SK-N-SH treated with all-trans-retinoic acid at 6 μM for 48 hours (cell line): Measurements from ENCODE around the gene MAP3K12.
A peak's percentile ranks its signal among the peaks of the same experiment; 100 is the strongest.

Source experiments
- ATAC-seq: fragments of 200-7000 bp; cut with Tn5 transposase; 3 replicates; pipeline ENCODE4 v1.9.1; 2020; ENCODE audit warnings: mild to moderate bottlenecking, moderate library complexity
- ARNTL ChIP-seq: fragments of 450-650 bp; formaldehyde crosslinking; IDR thresholded peaks from 2 replicates; pipeline ENCODE4 v1.5.0; 2020; ENCODE audit warnings: low read depth, mild to moderate bottlenecking, moderate library complexity, borderline replicate concordance
- BACH2 ChIP-seq: fragments of 250-450 bp; sonication (Bioruptor Pico); IDR thresholded peaks from 2 replicates; pipeline ENCODE4 v1.9.0; 2021; ENCODE audit warnings: mild to moderate bottlenecking, borderline replicate concordance
- CSDC2 ChIP-seq: fragments of 250-450 bp; sonication (Bioruptor Pico); IDR thresholded peaks from 2 replicates; pipeline ENCODE4 v1.5.0; 2020; ENCODE audit warnings: mild to moderate bottlenecking, moderate library complexity
- GLIS3 ChIP-seq: fragments of 250-450 bp; sonication (Bioruptor Pico); IDR thresholded peaks from 2 replicates; pipeline ENCODE4 v1.5.0; 2020; ENCODE audit warnings: mild to moderate bottlenecking, moderate library complexity
- OSR1 ChIP-seq: fragments of 250-450 bp; sonication (Bioruptor Pico); IDR thresholded peaks from 2 replicates; pipeline ENCODE4 v1.8.0; 2022; ENCODE audit warnings: moderate library complexity, mild to moderate bottlenecking, inconsistent platforms
- PPARA ChIP-seq: fragments of 250-450 bp; sonication (Bioruptor Pico); IDR thresholded peaks from 2 replicates; pipeline ENCODE4 v1.5.0; 2020; ENCODE audit warnings: mild to moderate bottlenecking, borderline replicate concordance
- RARB ChIP-seq: fragments of 250-450 bp; sonication (Bioruptor Pico); IDR thresholded peaks from 2 replicates; pipeline ENCODE4 v1.8.0; 2021; ENCODE audit warnings: mild to moderate bottlenecking, moderate library complexity
- SNAI2 ChIP-seq: fragments of 250-450 bp; sonication (Bioruptor Pico); IDR thresholded peaks from 2 replicates; pipeline ENCODE4 v1.5.0; 2020; ENCODE audit warnings: mild to moderate bottlenecking, moderate library complexity
- TCF4 ChIP-seq: fragments of 250-450 bp; sonication (Bioruptor Pico); IDR thresholded peaks from 2 replicates; pipeline ENCODE4 v1.8.0; 2021; ENCODE audit warnings: mild to moderate bottlenecking, moderate library complexity, borderline replicate concordance
- TOX ChIP-seq: fragments of 250-450 bp; sonication (Bioruptor Pico); IDR thresholded peaks from 2 replicates; pipeline ENCODE4 v1.8.0; 2021; ENCODE audit warnings: mild to moderate bottlenecking, moderate library complexity, borderline replicate concordance
- ZC3H10 ChIP-seq: fragments of 250-450 bp; sonication (Bioruptor Pico); IDR thresholded peaks from 2 replicates; pipeline ENCODE4 v1.5.1; 2021; ENCODE audit warnings: mild to moderate bottlenecking, moderate library complexity
- ZFP30 ChIP-seq: fragments of 450-650 bp; formaldehyde crosslinking; IDR thresholded peaks from 2 replicates; pipeline ENCODE4 v1.5.0; 2022; ENCODE audit warnings: mild to moderate bottlenecking, moderate library complexity
- ZNF8 ChIP-seq: fragments of 450-650 bp; formaldehyde crosslinking; IDR thresholded peaks from 2 replicates; pipeline ENCODE4 v1.5.0; 2020; ENCODE audit warnings: mild to moderate bottlenecking, moderate library complexity
- TF ChIP-seq, protein P1 (sequence below): fragments of 250-450 bp; sonication (Bioruptor Pico); IDR thresholded peaks from 2 replicates; pipeline ENCODE4 v1.5.0; 2020; ENCODE audit warnings: mild to moderate bottlenecking, moderate library complexity
- TF ChIP-seq, protein P2 (sequence below): fragments of 250-450 bp; sonication (Bioruptor Pico); IDR thresholded peaks from 2 replicates; pipeline ENCODE4 v1.8.0; 2020; ENCODE audit warnings: mild to moderate bottlenecking, moderate library complexity, borderline replicate concordance
- TF ChIP-seq, protein P3 (sequence below): fragments of 250-450 bp; sonication (Bioruptor Pico); IDR thresholded peaks from 2 replicates; pipeline ENCODE4 v1.5.1; 2021; ENCODE audit warnings: mild to moderate bottlenecking, moderate library complexity
- TF ChIP-seq, protein P4 (sequence below): fragments of 250-450 bp; sonication (Bioruptor Pico); IDR thresholded peaks from 2 replicates; pipeline ENCODE4 v1.5.1; 2020; ENCODE audit warnings: low read depth, mild to moderate bottlenecking, moderate library complexity

The MAP3K12 gene

DNA sequence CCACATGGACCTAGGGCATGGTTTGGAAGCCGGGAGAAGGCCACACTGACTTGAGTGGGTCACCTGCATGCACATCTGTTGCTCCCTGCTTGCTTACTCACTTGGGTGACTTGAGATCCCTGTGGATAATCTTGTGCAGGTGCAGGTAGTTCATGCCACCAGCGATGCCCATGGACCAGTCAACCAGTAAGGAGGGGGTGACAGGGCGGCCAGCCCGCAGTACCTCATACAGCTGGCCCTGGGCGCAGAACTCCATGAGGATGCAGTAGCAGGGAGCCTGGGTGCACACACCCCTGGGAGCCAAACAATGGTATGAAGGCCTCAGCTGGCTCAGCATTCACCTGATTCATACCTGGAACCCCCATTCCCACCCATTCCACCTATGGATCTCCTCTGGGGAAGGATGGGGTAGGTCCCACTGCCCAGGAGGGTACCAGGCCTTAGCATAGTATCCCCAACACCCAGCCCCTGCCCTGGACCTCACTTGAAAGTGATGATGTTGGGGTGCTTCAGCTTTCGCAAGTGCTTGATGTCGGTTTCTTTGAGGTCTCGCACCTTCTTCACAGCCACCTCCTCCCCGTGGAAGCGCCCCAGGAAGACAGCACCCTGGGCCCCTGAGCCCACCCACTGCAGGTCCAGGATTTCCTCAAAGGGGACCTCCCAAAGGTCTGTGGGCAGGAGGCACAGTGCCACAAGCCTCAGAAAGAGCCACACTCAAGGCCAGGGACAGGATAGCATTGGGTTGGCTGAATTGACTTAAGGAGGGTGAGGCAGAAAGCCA lies 13.1 kb downstream of the MAP3K12 start:
- TF ChIP-seq ZC3H10 (CRISPR knock-in tag) = no peak
- TF ChIP-seq ZFP30 (CRISPR knock-in tag) = no peak
- TF ChIP-seq, protein P1, sequence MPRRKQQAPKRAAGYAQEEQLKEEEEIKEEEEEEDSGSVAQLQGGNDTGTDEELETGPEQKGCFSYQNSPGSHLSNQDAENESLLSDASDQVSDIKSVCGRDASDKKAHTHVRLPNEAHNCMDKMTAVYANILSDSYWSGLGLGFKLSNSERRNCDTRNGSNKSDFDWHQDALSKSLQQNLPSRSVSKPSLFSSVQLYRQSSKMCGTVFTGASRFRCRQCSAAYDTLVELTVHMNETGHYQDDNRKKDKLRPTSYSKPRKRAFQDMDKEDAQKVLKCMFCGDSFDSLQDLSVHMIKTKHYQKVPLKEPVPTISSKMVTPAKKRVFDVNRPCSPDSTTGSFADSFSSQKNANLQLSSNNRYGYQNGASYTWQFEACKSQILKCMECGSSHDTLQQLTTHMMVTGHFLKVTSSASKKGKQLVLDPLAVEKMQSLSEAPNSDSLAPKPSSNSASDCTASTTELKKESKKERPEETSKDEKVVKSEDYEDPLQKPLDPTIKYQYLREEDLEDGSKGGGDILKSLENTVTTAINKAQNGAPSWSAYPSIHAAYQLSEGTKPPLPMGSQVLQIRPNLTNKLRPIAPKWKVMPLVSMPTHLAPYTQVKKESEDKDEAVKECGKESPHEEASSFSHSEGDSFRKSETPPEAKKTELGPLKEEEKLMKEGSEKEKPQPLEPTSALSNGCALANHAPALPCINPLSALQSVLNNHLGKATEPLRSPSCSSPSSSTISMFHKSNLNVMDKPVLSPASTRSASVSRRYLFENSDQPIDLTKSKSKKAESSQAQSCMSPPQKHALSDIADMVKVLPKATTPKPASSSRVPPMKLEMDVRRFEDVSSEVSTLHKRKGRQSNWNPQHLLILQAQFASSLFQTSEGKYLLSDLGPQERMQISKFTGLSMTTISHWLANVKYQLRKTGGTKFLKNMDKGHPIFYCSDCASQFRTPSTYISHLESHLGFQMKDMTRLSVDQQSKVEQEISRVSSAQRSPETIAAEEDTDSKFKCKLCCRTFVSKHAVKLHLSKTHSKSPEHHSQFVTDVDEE (CRISPR knock-in tag) = no peak
- no peak for TF ChIP-seq SNAI2 (CRISPR knock-in tag)
- TF ChIP-seq, protein P2, sequence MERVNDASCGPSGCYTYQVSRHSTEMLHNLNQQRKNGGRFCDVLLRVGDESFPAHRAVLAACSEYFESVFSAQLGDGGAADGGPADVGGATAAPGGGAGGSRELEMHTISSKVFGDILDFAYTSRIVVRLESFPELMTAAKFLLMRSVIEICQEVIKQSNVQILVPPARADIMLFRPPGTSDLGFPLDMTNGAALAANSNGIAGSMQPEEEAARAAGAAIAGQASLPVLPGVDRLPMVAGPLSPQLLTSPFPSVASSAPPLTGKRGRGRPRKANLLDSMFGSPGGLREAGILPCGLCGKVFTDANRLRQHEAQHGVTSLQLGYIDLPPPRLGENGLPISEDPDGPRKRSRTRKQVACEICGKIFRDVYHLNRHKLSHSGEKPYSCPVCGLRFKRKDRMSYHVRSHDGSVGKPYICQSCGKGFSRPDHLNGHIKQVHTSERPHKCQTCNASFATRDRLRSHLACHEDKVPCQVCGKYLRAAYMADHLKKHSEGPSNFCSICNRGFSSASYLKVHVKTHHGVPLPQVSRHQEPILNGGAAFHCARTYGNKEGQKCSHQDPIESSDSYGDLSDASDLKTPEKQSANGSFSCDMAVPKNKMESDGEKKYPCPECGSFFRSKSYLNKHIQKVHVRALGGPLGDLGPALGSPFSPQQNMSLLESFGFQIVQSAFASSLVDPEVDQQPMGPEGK = no peak
- TF ChIP-seq OSR1 (CRISPR knock-in tag) = no peak
- no peak for ATAC-seq

DNA sequence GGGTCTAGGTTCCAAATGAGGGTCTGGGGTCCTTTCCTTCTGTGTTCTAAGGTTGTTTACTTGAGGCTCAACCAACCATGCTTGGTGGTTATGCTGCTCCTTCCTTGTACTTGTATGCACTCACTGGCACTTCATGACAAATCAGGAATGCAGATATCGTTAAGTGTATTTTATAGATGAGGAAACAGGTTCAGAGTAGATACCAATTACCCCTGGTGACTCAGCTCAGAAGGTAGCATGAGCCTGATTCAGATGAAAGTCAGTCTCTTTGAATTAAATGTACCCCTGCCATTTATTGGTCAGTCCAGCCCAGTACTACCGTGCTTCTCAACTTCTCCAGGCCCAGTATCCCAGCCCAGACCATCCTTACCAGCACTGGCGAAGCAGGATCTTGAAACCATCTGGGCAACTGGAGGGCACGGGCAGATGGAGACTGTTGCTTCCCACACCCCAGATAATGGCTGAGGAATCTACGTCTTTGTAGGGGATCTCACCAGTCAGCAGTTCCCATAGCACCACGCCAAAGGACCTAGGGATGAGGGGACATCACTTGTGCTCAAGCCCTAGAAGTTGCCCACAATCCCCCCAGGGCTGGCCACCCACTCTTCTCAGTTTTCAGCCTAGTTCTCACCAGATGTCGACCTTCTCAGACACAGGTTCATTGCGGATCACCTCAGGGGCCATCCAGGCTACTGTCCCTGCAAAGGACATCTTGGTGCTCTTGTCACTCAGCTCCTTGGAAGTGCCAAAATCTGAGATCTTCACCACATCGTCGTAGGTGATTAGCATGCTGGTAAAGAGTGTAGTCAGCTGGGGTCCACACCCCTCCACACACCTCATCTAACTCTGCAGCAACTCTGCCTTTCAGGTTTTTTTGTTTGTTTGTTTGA lies 14.3 kb downstream of the MAP3K12 start:
- ATAC-seq = peak; percentile 0; the same call in 2 of the 3 replicates
- TF ChIP-seq CSDC2 (no peak), TCF4 (CRISPR knock-in tag) (no peak), TOX (CRISPR knock-in tag) (no peak), ARNTL (CRISPR knock-in tag) (no peak), GLIS3 (CRISPR knock-in tag) (no peak), RARB (CRISPR knock-in tag) (no peak), ZNF8 (CRISPR knock-in tag) (no peak), BACH2 (CRISPR knock-in tag) (no peak), ZFP30 (CRISPR knock-in tag) (no peak), PPARA (CRISPR knock-in tag) (no peak), SNAI2 (CRISPR knock-in tag) (no peak)
- TF ChIP-seq, protein P3, sequence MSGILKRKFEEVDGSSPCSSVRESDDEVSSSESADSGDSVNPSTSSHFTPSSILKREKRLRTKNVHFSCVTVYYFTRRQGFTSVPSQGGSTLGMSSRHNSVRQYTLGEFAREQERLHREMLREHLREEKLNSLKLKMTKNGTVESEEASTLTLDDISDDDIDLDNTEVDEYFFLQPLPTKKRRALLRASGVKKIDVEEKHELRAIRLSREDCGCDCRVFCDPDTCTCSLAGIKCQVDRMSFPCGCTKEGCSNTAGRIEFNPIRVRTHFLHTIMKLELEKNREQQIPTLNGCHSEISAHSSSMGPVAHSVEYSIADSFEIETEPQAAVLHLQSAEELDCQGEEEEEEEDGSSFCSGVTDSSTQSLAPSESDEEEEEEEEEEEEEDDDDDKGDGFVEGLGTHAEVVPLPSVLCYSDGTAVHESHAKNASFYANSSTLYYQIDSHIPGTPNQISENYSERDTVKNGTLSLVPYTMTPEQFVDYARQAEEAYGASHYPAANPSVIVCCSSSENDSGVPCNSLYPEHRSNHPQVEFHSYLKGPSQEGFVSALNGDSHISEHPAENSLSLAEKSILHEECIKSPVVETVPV (CRISPR knock-in tag) = no peak
- TF ChIP-seq, protein P4, sequence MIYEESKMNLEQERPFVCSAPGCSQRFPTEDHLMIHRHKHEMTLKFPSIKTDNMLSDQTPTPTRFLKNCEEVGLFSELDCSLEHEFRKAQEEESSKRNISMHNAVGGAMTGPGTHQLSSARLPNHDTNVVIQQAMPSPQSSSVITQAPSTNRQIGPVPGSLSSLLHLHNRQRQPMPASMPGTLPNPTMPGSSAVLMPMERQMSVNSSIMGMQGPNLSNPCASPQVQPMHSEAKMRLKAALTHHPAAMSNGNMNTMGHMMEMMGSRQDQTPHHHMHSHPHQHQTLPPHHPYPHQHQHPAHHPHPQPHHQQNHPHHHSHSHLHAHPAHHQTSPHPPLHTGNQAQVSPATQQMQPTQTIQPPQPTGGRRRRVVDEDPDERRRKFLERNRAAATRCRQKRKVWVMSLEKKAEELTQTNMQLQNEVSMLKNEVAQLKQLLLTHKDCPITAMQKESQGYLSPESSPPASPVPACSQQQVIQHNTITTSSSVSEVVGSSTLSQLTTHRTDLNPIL (CRISPR knock-in tag) = no peak
- TF ChIP-seq, protein P1 (CRISPR knock-in tag) = no peak
- TF ChIP-seq, protein P2 = no peak
